PC-3 (cell line): Measurements from ENCODE around the gene MTPN. TPM values are rescaled to one million over a fixed set of nuclear protein-coding genes. Genes with fewer than 3 reads are reported as not detected.

Experiments
- ATAC-seq: fragments of 200-7000 bp; cut with Tn5 transposase; 2 replicates; pipeline ENCODE4 v1.9.1; 2020; ENCODE audit warnings: mild to moderate bottlenecking, moderate library complexity
- BruUV-seq: library from RNA; stranded (reverse); fragments of 400-500 nt; replicated peaks from 2 replicates; lab custom pipeline; 2021; lab: Mats Ljungman, UMichigan
- CTCF ChIA-PET: fragments of 300-600 bp; sonication (Branson Sonifier 250); formaldehyde crosslinking; loops from one replicate; lab custom pipeline; 2022; ENCODE audit warnings: antibody characterized with exemption; lab: Charles Lee
- POLR2A ChIA-PET: fragments of 300-600 bp; sonication (Branson Sonifier 250); formaldehyde crosslinking; loops from one replicate; lab custom pipeline; 2022; ENCODE audit warnings: antibody characterized with exemption; ENCODE audit not compliant: unreplicated experiment; lab: Charles Lee
- DNase-seq: peaks from one replicate; pipeline ENCODE4 v3.0.0-alpha.2; 2015
- H2AFZ ChIP-seq: fragments of 300-600 bp; sonication (generic); 2 replicates; pipeline ENCODE4 v1.6.0; 2016; ENCODE audit warnings: antibody characterized with exemption, low read length
- H3F3A ChIP-seq: fragments of 300-600 bp; sonication (generic); one replicate; pipeline ENCODE4 v1.6.0; 2017; ENCODE audit warnings: antibody characterized with exemption, low read length, control low read depth, mild to moderate bottlenecking; ENCODE audit not compliant: unreplicated experiment
- H3K27ac ChIP-seq: fragments of 300-600 bp; sonication (generic); 2 replicates; pipeline ENCODE4 v1.5.1; 2016; ENCODE audit warnings: mild to moderate bottlenecking, low read length
- H3K27me3 ChIP-seq: fragments of 300-600 bp; sonication (generic); 2 replicates; pipeline ENCODE4 v1.6.1; 2016; ENCODE audit warnings: low read length, mixed read lengths
- H3K36me3 ChIP-seq: fragments of 300-600 bp; sonication (generic); 2 replicates; pipeline ENCODE4 v1.6.1; 2016; ENCODE audit warnings: low read depth, mixed run types, low read length, mixed read lengths
- H3K4me1 ChIP-seq: fragments of 300-600 bp; sonication (generic); 2 replicates; pipeline ENCODE4 v1.5.1; 2016; ENCODE audit warnings: low read length; ENCODE audit not compliant: insufficient read depth
- H3K4me2 ChIP-seq: fragments of 300-600 bp; sonication (generic); 2 replicates; pipeline ENCODE4 v1.6.0; 2016; ENCODE audit warnings: low read length
- H3K4me3 ChIP-seq: fragments of 300-600 bp; sonication (generic); 2 replicates; pipeline ENCODE4 v1.5.1; 2016; ENCODE audit warnings: mild to moderate bottlenecking, low read length, mixed read lengths
- H3K79me2 ChIP-seq: fragments of 300-600 bp; sonication (generic); 2 replicates; pipeline ENCODE4 v1.6.1; 2017; ENCODE audit warnings: low read length, mixed read lengths
- H3K9ac ChIP-seq: fragments of 300-600 bp; sonication (generic); 2 replicates; pipeline ENCODE4 v1.6.0; 2016; ENCODE audit warnings: mild to moderate bottlenecking, low read length
- H3K9me2 ChIP-seq: fragments of 300-600 bp; sonication (generic); replicated peaks from 2 replicates; pipeline ENCODE4 v1.6.1; 2016; ENCODE audit warnings: mixed run types, low read length, mixed read lengths
- H3K9me3 ChIP-seq: fragments of 300-600 bp; sonication (generic); 2 replicates; pipeline ENCODE4 v1.6.1; 2016; ENCODE audit warnings: low read length, mixed read lengths
- H4K20me1 ChIP-seq: fragments of 300-600 bp; sonication (generic); 2 replicates; pipeline ENCODE4 v1.6.1; 2016; ENCODE audit warnings: low read length, mixed read lengths
- EZH2 ChIP-seq: fragments of 300-600 bp; sonication (generic); IDR thresholded peaks from one replicate; pipeline ENCODE4 v1.6.1; 2017; ENCODE audit warnings: antibody characterized with exemption, mild to moderate bottlenecking, low read length; ENCODE audit not compliant: unreplicated experiment
- EZH2phosphoT487 ChIP-seq: fragments of 300-600 bp; sonication (generic); IDR thresholded peaks from 2 replicates; pipeline ENCODE4 v1.6.1; 2018; ENCODE audit warnings: mild to moderate bottlenecking, antibody characterized with exemption, low read length, borderline replicate concordance
- intact Hi-C: fragments of 100-400 bp; cut with micrococcal nuclease; formaldehyde crosslinking; loops from 2 replicates; pipeline ENCODE4 v1.9.0; 2023
- total RNA-seq: library from RNA; depleted of rRNA; stranded (reverse); fragments of >200 nt; gene quantifications from 2 replicates; pipeline ENCODE4 v1.2.3, GENCODE V29; 2014
- TF ChIP-seq, protein P1 (sequence below): fragments of 300-600 bp; sonication (generic); conservative IDR thresholded peaks from 2 replicates; pipeline ENCODE4 v1.5.1; 2017; ENCODE audit warnings: antibody characterized with exemption, low read depth, mild to moderate bottlenecking, low read length

MTPN gene
- total RNA-seq, 1 experiment from 2014 or later, result 96.0 TPM

DNA sequence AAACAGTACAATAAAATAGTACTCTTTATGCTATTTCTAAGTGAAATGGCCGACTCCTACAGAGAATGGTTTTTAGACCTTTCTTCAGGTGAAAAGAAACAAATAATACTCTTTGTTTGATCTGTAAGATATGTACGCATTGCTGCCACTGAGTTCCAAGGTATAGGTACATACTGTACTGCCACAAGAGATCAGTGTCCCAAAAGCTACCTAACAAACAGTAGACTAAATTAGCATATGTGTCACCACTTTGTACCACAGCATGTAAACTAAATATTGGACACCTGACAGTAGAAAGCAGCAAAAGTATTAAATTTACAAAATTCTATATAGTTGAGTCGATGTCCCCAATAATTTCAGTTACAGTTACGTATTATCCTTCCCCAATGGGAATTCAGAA lies 14.4 kb downstream of the MTPN start:
- ATAC-seq (no peak), DNase-seq (no peak)
- Histone ChIP-seq H4K20me1 (peaks cover 14% of the 10 kb centered on the region; the same call in 1 of the 2 replicates), H3K27ac (no peak overlapping the region), H3K4me1 (no peaks in the 10 kb centered on the region), H3K4me3 (no peak overlapping the region), H3K79me2 (peaks cover 93% of the 10 kb centered on the region), H3F3A (no peaks in the 10 kb centered on the region), H3K9ac (no peak overlapping the region), H3K4me2 (no peak overlapping the region), H3K27me3 (no peaks in the 10 kb centered on the region), H3K9me2 (no peaks in the 10 kb centered on the region), H3K9me3 (no peaks in the 10 kb centered on the region), H2AFZ (no peak overlapping the region), H3K36me3 (0 out of 2 replicates have a peak, but pooled peaks cover 3% of the 10 kb centered on the region)
- ChIA-PET CTCF (no interaction called here), POLR2A (no interaction called here)
- TF ChIP-seq EZH2, result no peak
- TF ChIP-seq, protein P1, sequence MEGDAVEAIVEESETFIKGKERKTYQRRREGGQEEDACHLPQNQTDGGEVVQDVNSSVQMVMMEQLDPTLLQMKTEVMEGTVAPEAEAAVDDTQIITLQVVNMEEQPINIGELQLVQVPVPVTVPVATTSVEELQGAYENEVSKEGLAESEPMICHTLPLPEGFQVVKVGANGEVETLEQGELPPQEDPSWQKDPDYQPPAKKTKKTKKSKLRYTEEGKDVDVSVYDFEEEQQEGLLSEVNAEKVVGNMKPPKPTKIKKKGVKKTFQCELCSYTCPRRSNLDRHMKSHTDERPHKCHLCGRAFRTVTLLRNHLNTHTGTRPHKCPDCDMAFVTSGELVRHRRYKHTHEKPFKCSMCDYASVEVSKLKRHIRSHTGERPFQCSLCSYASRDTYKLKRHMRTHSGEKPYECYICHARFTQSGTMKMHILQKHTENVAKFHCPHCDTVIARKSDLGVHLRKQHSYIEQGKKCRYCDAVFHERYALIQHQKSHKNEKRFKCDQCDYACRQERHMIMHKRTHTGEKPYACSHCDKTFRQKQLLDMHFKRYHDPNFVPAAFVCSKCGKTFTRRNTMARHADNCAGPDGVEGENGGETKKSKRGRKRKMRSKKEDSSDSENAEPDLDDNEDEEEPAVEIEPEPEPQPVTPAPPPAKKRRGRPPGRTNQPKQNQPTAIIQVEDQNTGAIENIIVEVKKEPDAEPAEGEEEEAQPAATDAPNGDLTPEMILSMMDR, result no peak
- TF ChIP-seq EZH2phosphoT487, result no peak
- no TSS peak for BruUV-seq
- intact Hi-C loops, result no loop called here

- ChIA-PET CTCF (no interaction called here), POLR2A (no interaction called here)
- Histone ChIP-seq H3K27ac (no peak overlapping the region), H3K4me1 (no peaks in the 10 kb centered on the region), H3K79me2 (peaks cover 86% of the 10 kb centered on the region), H3K9ac (no peak overlapping the region), H3K9me3 (no peaks in the 10 kb centered on the region), H4K20me1 (peaks cover 13% of the 10 kb centered on the region; the same call in 1 of the 2 replicates), H3K4me2 (no peak overlapping the region), H3K9me2 (no peaks in the 10 kb centered on the region), H3K36me3 (peaks cover 3% of the 10 kb centered on the region; the same call in 1 of the 2 replicates), H3F3A (no peaks in the 10 kb centered on the region), H3K27me3 (no peaks in the 10 kb centered on the region), H3K4me3 (no peak overlapping the region), H2AFZ (no peak overlapping the region)
- intact Hi-C loops, result no loop called here
- TF ChIP-seq, protein P1, result no peak
- no peak for TF ChIP-seq EZH2phosphoT487
- no peak for TF ChIP-seq EZH2
- no TSS peak for BruUV-seq
- DNase-seq (no peak), ATAC-seq (no peak)
Observed at GRCh38 chr7:135960709-135961451, 16.3 kb downstream of the MTPN start.

GRCh38 chr7:135959646-135960363 lies 17.4 kb downstream of the MTPN start:
- CTCF ChIA-PET, result no interaction called here
- POLR2A ChIA-PET, result no interaction called here

More at GRCh38 chr7:135959646-135960363, 17.4 kb downstream of the MTPN start:
- TF ChIP-seq EZH2, result no peak
- TF ChIP-seq EZH2phosphoT487, result no peak
- TF ChIP-seq, protein P1, result no peak
- Histone ChIP-seq H3K36me3 (peaks cover 3% of the 10 kb centered on the region), H3K9me2 (no peaks in the 10 kb centered on the region), H3K4me2 (no peak overlapping the region), H3K9me3 (no peaks in the 10 kb centered on the region), H3K9ac (no peak overlapping the region), H3K79me2 (peaks cover 88% of the 10 kb centered on the region), H4K20me1 (peaks cover 13% of the 10 kb centered on the region; the same call in 1 of the 2 replicates), H3K4me3 (no peak overlapping the region), H3K27me3 (no peaks in the 10 kb centered on the region), H3K4me1 (no peaks in the 10 kb centered on the region), H2AFZ (no peak overlapping the region), H3F3A (no peaks in the 10 kb centered on the region), H3K27ac (no peak overlapping the region)
- no peak for ATAC-seq
- intact Hi-C loops, result no loop called here
- DNase-seq, result no peak
- BruUV-seq, result no TSS peak
